ENCODE measurements around the gene MC1R. TPM values are rescaled to one million over a fixed set of nuclear protein-coding genes. Genes with fewer than 3 reads are reported as not detected.

Gene MC1R
- total and polyA plus RNA-seq, 2 of the 8 experiments (the other 6 are each of a cell fraction or from before 2014, with no cell fraction given), result 2.2 to 2.9 TPM

- TF ChIP-seq CTBP2 (IDR thresholded peaks at IDR 0.05; ENCODE audit: borderline replicate concordance, insufficient read depth, insufficient read length, low read length), result no peak
- TF ChIP-seq SIN3A (conservative IDR thresholded peaks at IDR 0.05 in 1 of 2, IDR thresholded peaks at IDR 0.05 in 1 of 2; ENCODE audit: low read depth in 1 of 2, low read length in 2 of 2), result peak; percentile 74 to 94; a peak in 3 of 4 replicates
- no peak for TF ChIP-seq SP2 (IDR thresholded peaks at IDR 0.05; ENCODE audit: low read length)
- no peak for TF ChIP-seq BACH1 (IDR thresholded peaks at IDR 0.05; ENCODE audit: low read length)
- 0 out of 2 replicates have a peak, but pooled peaks have one; percentile 23 for TF ChIP-seq USF2 (IDR thresholded peaks at IDR 0.05; ENCODE audit: low read length)
- peak; percentile 62; the same call in 1 of the 2 replicates for TF ChIP-seq RFX5 (IDR thresholded peaks at IDR 0.05; ENCODE audit: borderline replicate concordance, low read depth, low read length)
- TF ChIP-seq E2F6 (IDR thresholded peaks at IDR 0.05), result no peak
- peak; percentile 90 for TF ChIP-seq MAX (IDR thresholded peaks at IDR 0.05)
- TF ChIP-seq FOSL1 (IDR thresholded peaks at IDR 0.05; ENCODE audit: insufficient read depth, low read depth, low read length), result no peak
These were observed 5.7 kb downstream of the MC1R start (continued) for GRCh38 chr16:89924297-89924924.
